ENCODE measurements around the gene MMP20. TPM values are rescaled to one million over a fixed set of nuclear protein-coding genes. Genes with fewer than 3 reads are reported as not detected.
A peak's percentile ranks its signal among the peaks of the same experiment; 100 is the strongest.

The MMP20 gene
- total RNA-seq, 3 donors from 2014 or later, result 0.59 TPM; not detected in 2

DNA sequence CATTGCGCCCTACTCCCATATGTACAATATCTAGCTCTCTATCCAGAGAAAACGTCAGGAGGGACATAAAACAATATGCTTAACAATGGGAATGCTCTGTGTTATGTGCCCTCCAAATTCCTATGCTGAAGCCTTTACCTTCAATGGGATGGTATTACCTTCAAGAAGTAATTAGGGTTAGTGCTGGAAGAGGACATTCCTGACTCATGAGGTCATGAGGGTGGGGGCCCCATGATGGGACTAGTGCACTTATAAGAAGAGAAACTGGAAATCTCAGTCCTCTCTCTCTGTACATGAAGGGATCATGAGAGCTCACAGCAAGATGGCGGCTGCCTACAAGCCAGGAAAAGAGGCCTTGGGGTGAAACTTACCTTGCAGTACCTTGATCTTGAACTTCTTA is 20.3 kb downstream of the MMP20 start:
- Histone ChIP-seq H3K4me1 (peaks cover 0 to 6% of the 10 kb centered on the region in 2 donors), H3K27ac (peak overlapping the region; percentile 36 to 93), H3K27me3 (no peaks in the 10 kb centered on the region), H3K36me3 (no peaks in the 10 kb centered on the region), H3K9me3 (no peaks in the 10 kb centered on the region), H3K4me3 (no peak overlapping the region)
- DNase-seq (ENCODE audit: low spot score in 2 of 2), result no peak
- intact Hi-C loops (cut with DNase I; ENCODE audit: low total_unique reads), result no loop called here
- TF ChIP-seq, protein P1, sequence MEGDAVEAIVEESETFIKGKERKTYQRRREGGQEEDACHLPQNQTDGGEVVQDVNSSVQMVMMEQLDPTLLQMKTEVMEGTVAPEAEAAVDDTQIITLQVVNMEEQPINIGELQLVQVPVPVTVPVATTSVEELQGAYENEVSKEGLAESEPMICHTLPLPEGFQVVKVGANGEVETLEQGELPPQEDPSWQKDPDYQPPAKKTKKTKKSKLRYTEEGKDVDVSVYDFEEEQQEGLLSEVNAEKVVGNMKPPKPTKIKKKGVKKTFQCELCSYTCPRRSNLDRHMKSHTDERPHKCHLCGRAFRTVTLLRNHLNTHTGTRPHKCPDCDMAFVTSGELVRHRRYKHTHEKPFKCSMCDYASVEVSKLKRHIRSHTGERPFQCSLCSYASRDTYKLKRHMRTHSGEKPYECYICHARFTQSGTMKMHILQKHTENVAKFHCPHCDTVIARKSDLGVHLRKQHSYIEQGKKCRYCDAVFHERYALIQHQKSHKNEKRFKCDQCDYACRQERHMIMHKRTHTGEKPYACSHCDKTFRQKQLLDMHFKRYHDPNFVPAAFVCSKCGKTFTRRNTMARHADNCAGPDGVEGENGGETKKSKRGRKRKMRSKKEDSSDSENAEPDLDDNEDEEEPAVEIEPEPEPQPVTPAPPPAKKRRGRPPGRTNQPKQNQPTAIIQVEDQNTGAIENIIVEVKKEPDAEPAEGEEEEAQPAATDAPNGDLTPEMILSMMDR (IDR thresholded peaks at IDR 0.05), result no peak
- TF ChIP-seq POLR2AphosphoS5 (IDR thresholded peaks at IDR 0.05) (no peak), POLR2A (IDR thresholded peaks at IDR 0.05) (no peak)

DNA sequence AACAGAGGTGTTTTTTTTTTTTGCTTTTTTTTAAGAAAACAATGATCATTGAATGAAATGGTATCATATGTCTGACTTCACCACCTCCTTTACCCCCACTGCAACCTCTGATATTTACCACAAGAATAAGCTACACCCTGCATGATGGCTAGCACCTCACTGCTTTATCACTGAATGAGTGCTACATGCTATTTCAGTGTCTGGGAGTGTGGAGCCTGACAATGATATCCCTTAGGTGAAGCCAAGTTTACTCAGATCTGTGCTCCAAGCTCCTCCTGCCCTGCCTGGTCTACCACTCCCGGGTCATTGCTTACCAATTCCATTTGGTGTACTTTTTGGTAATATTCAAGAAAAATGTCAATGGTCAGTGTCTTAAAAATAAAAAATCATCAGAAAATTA is 21.1 kb downstream of the MMP20 start:
- intact Hi-C loops (cut with DNase I; ENCODE audit: low total_unique reads), result no loop called here
- H3K27me3 ChIP-seq, result no peaks in the 10 kb centered on the region
- no peak for DNase-seq (ENCODE audit: low spot score in 2 of 2)
- no peak overlapping the region for H3K4me3 ChIP-seq
- H3K36me3 ChIP-seq, result no peaks in the 10 kb centered on the region
- peak overlapping the region; percentile 91 to 93 for H3K27ac ChIP-seq
- H3K4me1 ChIP-seq, result peaks cover 0 to 6% of the 10 kb centered on the region in 2 donors
- no peaks in the 10 kb centered on the region for H3K9me3 ChIP-seq
- no peak for TF ChIP-seq POLR2A (IDR thresholded peaks at IDR 0.05)
- TF ChIP-seq, protein P1 (IDR thresholded peaks at IDR 0.05), result no peak

DNA sequence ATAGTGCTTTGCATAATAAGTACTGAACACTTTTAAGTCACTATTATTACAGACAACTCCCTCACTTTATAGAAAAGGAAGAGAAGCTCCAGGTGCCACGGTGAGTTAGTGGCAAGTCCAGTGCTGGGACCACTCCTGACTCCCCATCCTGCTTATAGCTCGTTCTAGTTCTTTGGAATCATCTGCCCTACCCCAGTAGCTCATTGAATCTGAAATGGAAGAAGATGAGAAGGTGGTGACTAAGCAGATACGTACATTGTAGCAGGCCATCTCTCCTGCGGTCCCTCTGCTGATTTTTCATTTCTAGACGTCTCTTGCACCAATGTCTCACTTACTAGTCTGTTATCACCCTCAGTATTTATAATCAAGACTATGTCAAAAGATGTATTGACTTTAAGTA is 21.6 kb downstream of the MMP20 start:
- H3K36me3 ChIP-seq, result no peaks in the 10 kb centered on the region
- peak overlapping the region; percentile 91 to 93 for H3K27ac ChIP-seq
- no peak for DNase-seq (ENCODE audit: low spot score in 2 of 2)
- H3K27me3 ChIP-seq, result no peaks in the 10 kb centered on the region
- H3K9me3 ChIP-seq, result no peaks in the 10 kb centered on the region
- H3K4me3 ChIP-seq, result no peak overlapping the region
- TF ChIP-seq POLR2AphosphoS5 (IDR thresholded peaks at IDR 0.05) (no peak), POLR2A (IDR thresholded peaks at IDR 0.05) (no peak)
- TF ChIP-seq, protein P1 (IDR thresholded peaks at IDR 0.05), result no peak
- intact Hi-C loops (cut with DNase I; ENCODE audit: low total_unique reads), result no loop called here
- H3K4me1 ChIP-seq, result peaks cover 0 to 6% of the 10 kb centered on the region in 2 donors

DNA sequence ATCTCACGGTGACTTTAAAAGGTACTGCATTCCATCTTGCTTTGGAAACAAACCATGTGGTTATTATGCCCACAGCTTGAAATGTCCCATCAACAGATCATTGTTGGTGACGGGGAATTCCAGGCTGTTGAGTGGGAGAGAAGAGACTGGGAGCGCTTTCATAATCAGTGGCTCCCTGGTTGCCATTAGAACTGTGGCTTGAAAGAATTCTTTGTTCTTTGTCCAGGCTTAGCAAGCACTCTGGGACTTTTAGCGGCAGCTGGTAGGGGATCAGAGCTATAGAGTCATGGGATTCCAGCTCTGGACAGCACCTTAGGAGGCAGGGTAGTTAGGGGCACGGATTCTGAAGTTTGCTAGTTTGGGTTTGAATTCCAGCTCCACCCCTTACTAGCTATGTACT is 22.0 kb downstream of the MMP20 start:
- DNase-seq (ENCODE audit: low spot score in 2 of 2), result peak in 1 of 2 donors; percentile 83
- TF ChIP-seq POLR2AphosphoS5 (IDR thresholded peaks at IDR 0.05), result peak in 1 of 3 donors; percentile 42
- TF ChIP-seq, protein P1 (IDR thresholded peaks at IDR 0.05), result no peak
- no peak for TF ChIP-seq POLR2A (IDR thresholded peaks at IDR 0.05)
- intact Hi-C loops (cut with DNase I; ENCODE audit: low total_unique reads), result no loop called here
- Histone ChIP-seq H3K27ac (peak overlapping the region; percentile 91 to 93), H3K9me3 (no peaks in the 10 kb centered on the region), H3K36me3 (no peaks in the 10 kb centered on the region), H3K4me3 (no peak overlapping the region), H3K4me1 (peaks cover 0 to 6% of the 10 kb centered on the region in 2 donors), H3K27me3 (no peaks in the 10 kb centered on the region)

DNA sequence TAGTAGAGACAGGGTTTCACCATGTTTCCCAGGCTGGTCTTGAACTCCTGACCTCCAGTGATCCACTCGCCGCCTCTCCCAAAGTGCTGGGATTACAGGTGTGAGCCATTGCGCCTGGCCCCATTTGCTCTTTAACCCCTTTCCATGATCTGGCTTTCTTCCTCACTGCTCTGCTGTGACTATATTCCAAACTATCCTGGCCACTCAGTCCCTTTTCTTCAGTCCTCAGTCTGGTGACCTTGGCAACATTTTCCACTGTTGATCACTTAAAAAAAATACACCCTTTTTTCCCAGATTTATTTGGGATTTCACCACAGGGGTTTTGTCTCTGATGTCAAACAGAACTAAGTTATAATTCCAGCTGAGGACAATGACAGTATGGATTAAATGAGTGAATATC is 24.5 kb downstream of the MMP20 start:
- Histone ChIP-seq H3K27ac (peak overlapping the region in 1 of 2 donors; percentile 48), H3K9me3 (no peaks in the 10 kb centered on the region), H3K4me3 (no peak overlapping the region), H3K4me1 (peaks cover 0 to 6% of the 10 kb centered on the region in 2 donors), H3K36me3 (no peaks in the 10 kb centered on the region), H3K27me3 (no peaks in the 10 kb centered on the region)
- no peak for TF ChIP-seq POLR2A (IDR thresholded peaks at IDR 0.05)
- TF ChIP-seq, protein P1 (IDR thresholded peaks at IDR 0.05), result no peak
- no peak for TF ChIP-seq POLR2AphosphoS5 (IDR thresholded peaks at IDR 0.05)
- intact Hi-C loops (cut with DNase I; ENCODE audit: low total_unique reads), result no loop called here
- DNase-seq (ENCODE audit: low spot score in 2 of 2), result no peak
